ENCODE results near the gene TSC22D2.

DNA sequence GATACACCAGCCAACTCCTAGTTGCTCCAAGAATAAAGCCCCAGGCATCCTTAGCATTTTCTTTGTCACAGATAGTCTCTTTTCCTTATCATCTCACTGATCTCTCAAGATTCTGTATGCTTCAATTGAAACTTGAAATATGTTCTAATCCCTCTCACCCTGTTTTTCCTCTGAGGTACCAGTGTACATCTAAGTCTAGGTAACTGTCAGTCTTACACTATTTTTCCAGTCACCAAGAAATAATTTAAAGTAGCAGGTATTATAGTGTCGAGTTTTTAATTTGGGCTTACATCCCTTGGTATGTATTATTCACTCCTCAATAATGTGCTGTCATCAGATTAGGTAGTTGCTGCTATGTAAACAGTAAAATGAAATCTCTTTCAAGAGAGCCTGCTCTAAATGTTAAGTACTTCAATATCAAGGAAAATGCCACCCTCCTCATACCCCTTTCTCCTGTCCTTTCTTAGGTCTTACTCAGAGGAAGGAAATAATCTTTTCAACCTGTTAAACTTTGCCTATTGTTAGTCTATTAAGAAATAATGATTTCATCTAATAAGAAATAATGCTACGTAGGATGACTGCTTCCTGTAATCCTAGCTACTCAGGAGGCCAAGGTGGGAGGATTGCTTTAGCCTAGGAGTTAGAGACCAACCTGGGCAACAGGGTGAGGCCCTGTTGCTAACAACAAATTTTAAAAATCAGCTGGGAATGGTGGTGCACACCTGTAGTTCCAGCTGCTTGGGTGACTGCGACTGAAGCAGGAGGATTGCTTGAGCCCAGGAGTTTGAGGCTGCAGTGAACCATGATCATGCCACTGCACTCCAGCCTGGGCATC lies 39.8 kb downstream of the TSC22D2 start:
- TF ChIP-seq, protein P1, sequence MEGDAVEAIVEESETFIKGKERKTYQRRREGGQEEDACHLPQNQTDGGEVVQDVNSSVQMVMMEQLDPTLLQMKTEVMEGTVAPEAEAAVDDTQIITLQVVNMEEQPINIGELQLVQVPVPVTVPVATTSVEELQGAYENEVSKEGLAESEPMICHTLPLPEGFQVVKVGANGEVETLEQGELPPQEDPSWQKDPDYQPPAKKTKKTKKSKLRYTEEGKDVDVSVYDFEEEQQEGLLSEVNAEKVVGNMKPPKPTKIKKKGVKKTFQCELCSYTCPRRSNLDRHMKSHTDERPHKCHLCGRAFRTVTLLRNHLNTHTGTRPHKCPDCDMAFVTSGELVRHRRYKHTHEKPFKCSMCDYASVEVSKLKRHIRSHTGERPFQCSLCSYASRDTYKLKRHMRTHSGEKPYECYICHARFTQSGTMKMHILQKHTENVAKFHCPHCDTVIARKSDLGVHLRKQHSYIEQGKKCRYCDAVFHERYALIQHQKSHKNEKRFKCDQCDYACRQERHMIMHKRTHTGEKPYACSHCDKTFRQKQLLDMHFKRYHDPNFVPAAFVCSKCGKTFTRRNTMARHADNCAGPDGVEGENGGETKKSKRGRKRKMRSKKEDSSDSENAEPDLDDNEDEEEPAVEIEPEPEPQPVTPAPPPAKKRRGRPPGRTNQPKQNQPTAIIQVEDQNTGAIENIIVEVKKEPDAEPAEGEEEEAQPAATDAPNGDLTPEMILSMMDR (IDR thresholded peaks at IDR 0.05), result no peak
- no peak for TF ChIP-seq POLR2A (IDR thresholded peaks at IDR 0.05)
